Left ventricle myocardium inferior (tissue), 1 donor: ENCODE results near the gene SCRN2. TPM values are rescaled to one million over a fixed set of nuclear protein-coding genes. Genes with fewer than 3 reads are reported as not detected.

Experiments
- DNase-seq: peaks from one replicate; pipeline ENCODE4 v3.0.0-alpha.2; 2020
- H3K27ac ChIP-seq: fragments of 200-600 bp; replicated peaks from 2 replicates; pipeline ENCODE4 v1.8.0; 2021
- H3K27me3 ChIP-seq: fragments of 200-600 bp; 2 replicates; pipeline ENCODE4 v1.8.0; 2021; ENCODE audit warnings: low read depth
- H3K36me3 ChIP-seq: fragments of 200-600 bp; 2 replicates; pipeline ENCODE4 v1.8.0; 2021
- H3K4me1 ChIP-seq: fragments of 200-600 bp; 2 replicates; pipeline ENCODE4 v1.8.0; 2021
- H3K4me3 ChIP-seq: fragments of 200-600 bp; 2 replicates; pipeline ENCODE4 v1.8.0; 2021; ENCODE audit warnings: mild to moderate bottlenecking, moderate library complexity
- H3K9me3 ChIP-seq: fragments of 200-600 bp; replicated peaks from 2 replicates; pipeline ENCODE4 v1.8.0; 2021
- intact Hi-C: fragments of 100-400 bp; cut with micrococcal nuclease; formaldehyde crosslinking; loops from one replicate; pipeline ENCODE4 v1.11.0; 2022
- total RNA-seq: library from RNA; stranded (reverse); fragmentation: NEBNext Ultra II Directional; extraction: Animal tissue kit (Norgen Biotek cat#: 25700); gene quantifications from one replicate; pipeline ENCODE4 v1.2.1, GENCODE V29; 2021
- TF ChIP-seq, protein P1 (sequence below): fragments of 200-600 bp; IDR thresholded peaks from 2 replicates; pipeline ENCODE4 v1.8.0; 2021; ENCODE audit warnings: antibody characterized with exemption, mild to moderate bottlenecking, borderline replicate concordance
- donor health status: DM: no; HTN: yes; CAD: no; lungs with severe emphysema.

SCRN2 gene
- total RNA-seq, 1 donor from 2014 or later, result 27.1 TPM

DNA sequence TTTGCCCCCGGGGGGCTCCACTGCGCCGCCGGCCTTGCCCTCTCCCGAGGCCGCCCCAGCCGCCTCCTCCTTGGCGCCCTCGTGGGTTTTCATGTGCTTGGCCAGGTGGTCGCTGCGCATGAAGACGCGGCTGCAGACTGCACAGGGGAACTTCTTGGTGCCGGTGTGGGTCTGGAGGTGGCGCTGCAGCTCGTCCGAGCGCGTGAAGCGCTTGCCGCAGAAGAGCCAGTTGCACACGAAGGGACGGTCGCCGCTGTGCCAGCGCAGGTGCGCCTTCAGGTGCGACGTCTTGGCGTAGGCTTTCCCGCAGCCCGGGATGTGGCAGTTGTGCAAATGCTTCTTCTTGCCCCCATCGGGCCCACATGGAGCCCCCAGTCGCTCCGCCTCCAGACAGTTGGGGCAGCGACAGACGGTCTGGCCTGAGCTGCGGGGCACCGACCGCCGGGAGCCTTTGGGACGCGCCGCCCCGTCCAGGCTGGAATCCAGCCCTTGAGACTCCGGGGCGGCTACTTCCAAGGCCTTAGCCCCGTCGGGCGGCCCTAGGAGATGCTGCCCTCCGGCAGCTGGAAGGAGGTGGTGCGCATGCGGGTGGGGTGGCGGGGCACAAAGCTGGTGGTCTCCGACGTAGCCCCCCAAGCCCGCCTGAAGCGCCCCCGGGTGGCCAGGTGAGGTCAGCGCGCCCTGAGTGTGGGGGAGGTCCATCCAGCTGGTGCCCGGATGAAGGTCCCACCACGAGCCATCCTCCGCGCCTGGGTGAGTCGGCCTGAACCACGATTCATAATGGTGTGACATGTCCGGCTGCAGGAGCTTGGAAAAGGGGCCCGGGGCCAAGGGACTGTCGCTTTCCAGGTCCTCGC lies 6.5 kb upstream of the SCRN2 start:
- Histone ChIP-seq H3K36me3 (no peaks in the 10 kb centered on the region), H3K27me3 (peaks cover 91% of the 10 kb centered on the region), H3K4me3 (no peak overlapping the region), H3K9me3 (no peaks in the 10 kb centered on the region), H3K4me1 (peaks cover 30% of the 10 kb centered on the region), H3K27ac (no peak overlapping the region)
- DNase-seq, result no peak
- intact Hi-C loops, result loop anchor here (10.0 kb wide), 1 partner anchor 127 kb away; the partner anchor contains the start of gene CDK5RAP3
- TF ChIP-seq, protein P1, sequence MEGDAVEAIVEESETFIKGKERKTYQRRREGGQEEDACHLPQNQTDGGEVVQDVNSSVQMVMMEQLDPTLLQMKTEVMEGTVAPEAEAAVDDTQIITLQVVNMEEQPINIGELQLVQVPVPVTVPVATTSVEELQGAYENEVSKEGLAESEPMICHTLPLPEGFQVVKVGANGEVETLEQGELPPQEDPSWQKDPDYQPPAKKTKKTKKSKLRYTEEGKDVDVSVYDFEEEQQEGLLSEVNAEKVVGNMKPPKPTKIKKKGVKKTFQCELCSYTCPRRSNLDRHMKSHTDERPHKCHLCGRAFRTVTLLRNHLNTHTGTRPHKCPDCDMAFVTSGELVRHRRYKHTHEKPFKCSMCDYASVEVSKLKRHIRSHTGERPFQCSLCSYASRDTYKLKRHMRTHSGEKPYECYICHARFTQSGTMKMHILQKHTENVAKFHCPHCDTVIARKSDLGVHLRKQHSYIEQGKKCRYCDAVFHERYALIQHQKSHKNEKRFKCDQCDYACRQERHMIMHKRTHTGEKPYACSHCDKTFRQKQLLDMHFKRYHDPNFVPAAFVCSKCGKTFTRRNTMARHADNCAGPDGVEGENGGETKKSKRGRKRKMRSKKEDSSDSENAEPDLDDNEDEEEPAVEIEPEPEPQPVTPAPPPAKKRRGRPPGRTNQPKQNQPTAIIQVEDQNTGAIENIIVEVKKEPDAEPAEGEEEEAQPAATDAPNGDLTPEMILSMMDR, result peak; percentile 38

DNA sequence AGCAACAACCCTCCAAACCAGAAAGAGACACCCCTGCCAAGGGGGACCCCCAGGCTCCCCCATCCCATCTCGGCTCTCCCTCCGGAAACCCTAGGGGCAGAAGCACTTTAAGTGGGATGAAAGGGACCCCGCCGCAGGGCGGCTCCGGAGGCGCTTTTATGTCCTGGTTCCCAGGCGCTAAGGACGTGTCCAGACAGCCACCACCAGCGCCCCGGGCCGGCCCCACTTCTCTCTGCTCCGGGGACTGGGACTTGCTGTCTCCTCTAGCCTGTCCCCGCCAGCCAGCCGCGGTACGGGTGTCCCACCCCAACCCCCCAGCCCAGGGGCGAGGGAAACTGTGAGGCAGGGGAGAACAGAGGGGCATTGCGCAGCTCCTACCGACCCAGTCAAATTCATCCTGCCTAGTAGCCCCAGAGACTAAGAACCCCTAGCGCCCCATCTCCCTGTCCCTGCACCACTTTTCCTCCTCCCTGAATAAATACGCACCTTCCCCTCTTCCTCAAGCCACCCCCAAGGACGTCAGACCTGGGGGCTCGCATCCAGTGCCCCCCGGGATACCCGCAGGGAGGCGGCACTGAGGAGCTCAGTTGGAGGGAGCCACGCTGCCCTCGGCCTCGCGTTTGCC lies 5.8 kb upstream of the SCRN2 start:
- Histone ChIP-seq H3K4me3 (no peak overlapping the region), H3K4me1 (peaks cover 24% of the 10 kb centered on the region), H3K9me3 (no peaks in the 10 kb centered on the region), H3K27me3 (peaks cover 83% of the 10 kb centered on the region), H3K27ac (no peak overlapping the region), H3K36me3 (no peaks in the 10 kb centered on the region)
- DNase-seq, result no peak
- intact Hi-C loops, result loop anchor here (10.0 kb wide), 1 partner anchor 128 kb away; the partner anchor contains the start of gene CDK5RAP3
- TF ChIP-seq, protein P1, result no peak

DNA sequence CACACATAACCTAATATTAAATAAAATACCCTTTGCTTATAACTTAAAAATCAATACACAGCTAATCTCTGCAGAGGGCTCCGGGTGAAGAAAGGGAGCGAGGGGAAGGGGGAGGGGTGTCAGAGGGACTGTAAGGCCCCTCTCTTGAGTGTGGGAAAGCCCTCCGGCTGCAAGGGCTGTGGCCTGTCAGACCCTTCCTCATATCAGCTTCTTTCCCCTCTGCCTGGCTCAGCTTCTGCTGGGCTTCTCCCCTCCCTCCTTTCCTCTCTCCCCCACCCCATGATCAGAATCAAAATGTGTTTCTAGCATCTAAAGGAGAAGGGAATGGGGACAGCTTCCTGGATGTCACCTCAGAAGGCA lies 4.6 kb upstream of the SCRN2 start:
- peaks cover 23% of the 10 kb centered on the region for H3K4me1 ChIP-seq
- intact Hi-C loops, result loop anchor here (10.0 kb wide), 1 partner anchor 129 kb away; the partner anchor contains the start of gene CDK5RAP3
- TF ChIP-seq, protein P1, result no peak
- H3K27ac ChIP-seq, result no peak overlapping the region
- no peaks in the 10 kb centered on the region for H3K9me3 ChIP-seq
- H3K4me3 ChIP-seq, result no peak overlapping the region
- H3K36me3 ChIP-seq, result no peaks in the 10 kb centered on the region
- H3K27me3 ChIP-seq, result peaks cover 72% of the 10 kb centered on the region
- DNase-seq, result no peak

DNA sequence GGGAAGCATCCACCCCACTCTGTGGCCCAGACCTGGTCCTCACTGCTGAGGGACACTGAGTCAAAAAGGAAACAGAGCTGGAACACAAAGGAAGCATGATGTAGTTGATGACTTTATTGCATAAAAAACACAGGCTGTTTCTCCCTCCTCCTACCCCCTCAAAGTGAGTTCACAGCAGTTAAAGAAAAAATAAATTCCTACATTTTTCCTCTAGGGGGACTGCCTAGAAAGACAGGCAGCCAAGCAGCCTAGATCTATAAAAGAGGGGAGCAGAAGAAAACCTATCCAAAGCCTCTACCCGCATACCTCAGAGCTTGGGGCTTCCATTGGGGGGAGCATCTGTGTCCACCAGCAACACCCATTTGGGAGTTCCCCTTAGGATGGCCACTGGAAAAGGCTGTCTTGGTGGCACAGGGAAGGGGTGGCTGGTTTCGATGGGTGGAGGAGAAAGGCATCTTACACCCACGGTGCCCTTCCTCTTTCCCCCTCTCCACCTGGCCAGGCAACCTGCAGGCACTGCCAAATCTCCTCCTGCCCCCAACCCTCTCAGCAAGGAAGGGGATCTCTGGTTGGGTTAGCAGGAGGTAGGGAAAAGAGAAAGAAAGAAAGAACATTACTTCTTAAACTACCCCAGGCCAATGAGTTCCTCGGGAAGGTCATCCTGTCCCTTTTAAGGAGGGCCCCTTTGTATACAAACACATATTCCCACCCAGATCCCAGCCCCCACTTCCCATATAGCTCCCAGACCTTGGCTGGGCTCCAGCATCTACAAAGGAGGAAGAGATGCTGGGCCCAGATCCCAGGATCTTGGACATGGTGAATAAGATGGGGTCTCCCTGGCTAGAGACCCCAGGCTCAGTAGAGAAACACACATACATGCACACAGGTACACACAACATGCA lies 4.0 kb upstream of the SCRN2 start:
- Histone ChIP-seq H3K27ac (no peak overlapping the region), H3K36me3 (no peaks in the 10 kb centered on the region), H3K4me3 (no peak overlapping the region), H3K9me3 (no peaks in the 10 kb centered on the region), H3K27me3 (peaks cover 66% of the 10 kb centered on the region), H3K4me1 (peaks cover 25% of the 10 kb centered on the region)
- intact Hi-C loops, result loop anchor here (10.0 kb wide), 1 partner anchor 130 kb away; the partner anchor contains the start of gene CDK5RAP3
- TF ChIP-seq, protein P1, result no peak
- DNase-seq, result no peak

DNA sequence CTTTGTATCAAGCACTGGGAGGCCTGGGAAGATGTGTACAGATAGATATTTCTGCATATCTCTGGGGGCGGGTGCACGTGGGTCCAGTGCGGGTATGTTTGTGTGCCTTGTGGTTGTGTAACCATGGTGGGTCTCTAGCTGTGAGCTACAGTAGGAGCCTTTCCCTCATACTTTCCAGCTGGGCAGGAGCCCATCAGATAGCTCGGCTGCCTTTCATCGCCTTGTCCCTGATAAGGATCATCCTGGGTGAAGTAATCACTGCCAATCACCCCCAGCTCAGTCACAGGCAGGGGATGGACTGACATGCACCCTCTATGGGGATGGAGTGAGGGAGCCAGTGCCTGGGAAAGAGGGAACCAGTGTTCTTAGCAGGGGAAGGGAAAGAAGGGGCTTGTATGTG lies 3.2 kb upstream of the SCRN2 start:
- Histone ChIP-seq H3K4me1 (peaks cover 33% of the 10 kb centered on the region), H3K27ac (no peak overlapping the region), H3K4me3 (no peak overlapping the region), H3K27me3 (peaks cover 57% of the 10 kb centered on the region), H3K36me3 (no peaks in the 10 kb centered on the region), H3K9me3 (no peaks in the 10 kb centered on the region)
- TF ChIP-seq, protein P1, result no peak
- intact Hi-C loops, result loop anchor here (10.0 kb wide), 1 partner anchor 131 kb away; the partner anchor contains the start of gene CDK5RAP3
- no peak for DNase-seq
